Measurements from ENCODE around the gene RMND1.

The RMND1 gene

GRCh38 chr6:151374036-151374683, 77.8 kb downstream of the RMND1 start:
- ChIA-PET CTCF (interaction anchor here (0.7 to 1.5 kb wide), 2 partner anchors 361 to 1344 kb away, joined by 3 to 4 read pairs; no protein-coding TSS in a partner anchor), POLR2A (interaction anchor here (1.5 kb wide), 1 partner anchor 15 kb away, joined by 8 read pairs; no protein-coding TSS in a partner anchor)
- DNase-seq (ENCODE audit: extremely low spot score) = no peak
- TF ChIP-seq TARDBP (IDR thresholded peaks at IDR 0.05) = no peak
- TF ChIP-seq NFRKB (IDR thresholded peaks at IDR 0.05) = no peak
- no peak for TF ChIP-seq FOXM1 (IDR thresholded peaks at IDR 0.05; ENCODE audit: borderline replicate concordance)
- TF ChIP-seq ARNT (IDR thresholded peaks at IDR 0.05) = no peak
- TF ChIP-seq, protein P1, sequence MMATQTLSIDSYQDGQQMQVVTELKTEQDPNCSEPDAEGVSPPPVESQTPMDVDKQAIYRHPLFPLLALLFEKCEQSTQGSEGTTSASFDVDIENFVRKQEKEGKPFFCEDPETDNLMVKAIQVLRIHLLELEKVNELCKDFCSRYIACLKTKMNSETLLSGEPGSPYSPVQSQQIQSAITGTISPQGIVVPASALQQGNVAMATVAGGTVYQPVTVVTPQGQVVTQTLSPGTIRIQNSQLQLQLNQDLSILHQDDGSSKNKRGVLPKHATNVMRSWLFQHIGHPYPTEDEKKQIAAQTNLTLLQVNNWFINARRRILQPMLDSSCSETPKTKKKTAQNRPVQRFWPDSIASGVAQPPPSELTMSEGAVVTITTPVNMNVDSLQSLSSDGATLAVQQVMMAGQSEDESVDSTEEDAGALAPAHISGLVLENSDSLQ (IDR thresholded peaks at IDR 0.05) = no peak
- TF ChIP-seq SUZ12 (IDR thresholded peaks at IDR 0.05) = no peak
- no peak for TF ChIP-seq L3MBTL2 (conservative IDR thresholded peaks at IDR 0.05)
- TF ChIP-seq LEF1 (IDR thresholded peaks at IDR 0.05; ENCODE audit: borderline replicate concordance) = no peak
- TF ChIP-seq SP1 (IDR thresholded peaks at IDR 0.05) = no peak
- no peak for TF ChIP-seq CTBP1 (IDR thresholded peaks at IDR 0.05; ENCODE audit: borderline replicate concordance)
- no peak; the same call in 1 of the 2 replicates for TF ChIP-seq ELF4 (IDR thresholded peaks at IDR 0.05)
- TF ChIP-seq BHLHE40 (IDR thresholded peaks at IDR 0.05; ENCODE audit: borderline replicate concordance) = no peak
- no peak for TF ChIP-seq ZNF384 (IDR thresholded peaks at IDR 0.05)
- TF ChIP-seq HDGF (IDR thresholded peaks at IDR 0.05; ENCODE audit: borderline replicate concordance) = no peak
- no peak for TF ChIP-seq FOXK2 (IDR thresholded peaks at IDR 0.05)
- TF ChIP-seq FOXA1 (IDR thresholded peaks at IDR 0.05) = no peak

DNA sequence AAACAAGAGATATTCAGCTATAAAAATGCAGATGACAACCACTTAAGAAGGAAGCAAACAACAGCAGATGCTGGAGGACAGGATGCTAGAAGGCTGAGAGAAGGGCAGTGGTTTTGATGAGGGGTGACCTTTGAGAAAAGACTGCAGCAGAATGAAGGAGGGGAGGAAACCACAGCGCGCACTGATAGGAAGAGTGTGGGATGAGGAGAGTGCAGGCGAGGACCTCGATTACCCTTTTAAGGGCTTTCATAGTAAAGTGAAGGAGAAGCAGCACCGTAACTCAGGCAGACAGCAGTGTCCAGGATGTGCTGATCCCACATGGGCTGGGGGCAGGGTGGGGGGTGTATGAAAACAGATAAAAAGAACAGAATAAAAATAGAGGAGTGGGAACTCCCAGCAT, 79.8 kb downstream of the RMND1 start:
- ChIA-PET CTCF (no interaction called here), POLR2A (no interaction called here)
- no peak for DNase-seq (ENCODE audit: extremely low spot score)
- TF ChIP-seq FOXM1 (IDR thresholded peaks at IDR 0.05; ENCODE audit: borderline replicate concordance) (no peak), NFRKB (IDR thresholded peaks at IDR 0.05) (no peak), FOXK2 (IDR thresholded peaks at IDR 0.05) (no peak), HDGF (IDR thresholded peaks at IDR 0.05; ENCODE audit: borderline replicate concordance) (no peak), TARDBP (IDR thresholded peaks at IDR 0.05) (no peak), BHLHE40 (IDR thresholded peaks at IDR 0.05; ENCODE audit: borderline replicate concordance) (no peak), FOXA1 (IDR thresholded peaks at IDR 0.05) (no peak), ZNF384 (IDR thresholded peaks at IDR 0.05) (no peak), ARNT (IDR thresholded peaks at IDR 0.05) (no peak), SP1 (IDR thresholded peaks at IDR 0.05) (no peak), L3MBTL2 (conservative IDR thresholded peaks at IDR 0.05) (no peak), LEF1 (IDR thresholded peaks at IDR 0.05; ENCODE audit: borderline replicate concordance) (no peak)

- ChIA-PET CTCF (interaction anchor here (0.5 to 0.7 kb wide), 2 partner anchors 14 to 67 kb away, joined by 3 read pairs; no protein-coding TSS in a partner anchor), POLR2A (no interaction called here)
- DNase-seq (ENCODE audit: extremely low spot score) = no peak
- TF ChIP-seq SUZ12 (IDR thresholded peaks at IDR 0.05) (no peak), ARNT (IDR thresholded peaks at IDR 0.05) (no peak), BHLHE40 (IDR thresholded peaks at IDR 0.05; ENCODE audit: borderline replicate concordance) (no peak), ELF4 (IDR thresholded peaks at IDR 0.05) (no peak), CTBP1 (IDR thresholded peaks at IDR 0.05; ENCODE audit: borderline replicate concordance) (no peak), L3MBTL2 (conservative IDR thresholded peaks at IDR 0.05) (no peak), NFRKB (IDR thresholded peaks at IDR 0.05) (no peak), SP1 (IDR thresholded peaks at IDR 0.05) (no peak)
- TF ChIP-seq, protein P1 (IDR thresholded peaks at IDR 0.05) = no peak
Measured at GRCh38 chr6:151370509-151371078, 81.3 kb downstream of the RMND1 start.

DNA sequence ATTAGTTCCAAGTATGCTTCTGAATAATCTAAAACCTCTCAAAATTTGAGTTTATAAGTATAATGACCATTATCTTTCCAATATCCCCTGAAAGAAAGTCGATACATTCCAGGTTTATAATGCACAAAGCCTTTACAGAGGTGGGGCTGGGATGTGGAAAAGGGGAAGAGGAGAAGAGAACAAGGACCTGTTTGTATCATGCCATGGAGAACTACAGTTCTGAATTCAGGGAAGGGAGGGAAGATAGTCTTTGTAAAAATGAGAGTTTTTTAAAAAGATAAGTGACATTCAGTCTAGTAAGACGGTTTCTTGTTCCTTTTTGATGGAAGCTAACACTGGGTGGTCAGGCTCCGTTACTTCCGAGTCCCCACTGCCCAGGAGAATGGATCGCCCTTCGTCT, 86.7 kb downstream of the RMND1 start:
- POLR2A ChIA-PET = no interaction called here
- CTCF ChIA-PET = interaction anchor here (0.6 to 0.7 kb wide), 2 partner anchors 10 to 336 kb away, joined by 3 to 4 read pairs; no protein-coding TSS in a partner anchor
- TF ChIP-seq FOXM1 (IDR thresholded peaks at IDR 0.05; ENCODE audit: borderline replicate concordance) (no peak), SUZ12 (IDR thresholded peaks at IDR 0.05) (no peak), ARNT (IDR thresholded peaks at IDR 0.05) (no peak), FOXK2 (IDR thresholded peaks at IDR 0.05) (no peak), SP1 (IDR thresholded peaks at IDR 0.05) (no peak), ZNF384 (IDR thresholded peaks at IDR 0.05) (no peak), TARDBP (IDR thresholded peaks at IDR 0.05) (no peak), LEF1 (IDR thresholded peaks at IDR 0.05; ENCODE audit: borderline replicate concordance) (no peak), NFRKB (IDR thresholded peaks at IDR 0.05) (no peak)
- TF ChIP-seq, protein P1 (IDR thresholded peaks at IDR 0.05) = no peak
- DNase-seq (ENCODE audit: extremely low spot score) = no peak

DNA sequence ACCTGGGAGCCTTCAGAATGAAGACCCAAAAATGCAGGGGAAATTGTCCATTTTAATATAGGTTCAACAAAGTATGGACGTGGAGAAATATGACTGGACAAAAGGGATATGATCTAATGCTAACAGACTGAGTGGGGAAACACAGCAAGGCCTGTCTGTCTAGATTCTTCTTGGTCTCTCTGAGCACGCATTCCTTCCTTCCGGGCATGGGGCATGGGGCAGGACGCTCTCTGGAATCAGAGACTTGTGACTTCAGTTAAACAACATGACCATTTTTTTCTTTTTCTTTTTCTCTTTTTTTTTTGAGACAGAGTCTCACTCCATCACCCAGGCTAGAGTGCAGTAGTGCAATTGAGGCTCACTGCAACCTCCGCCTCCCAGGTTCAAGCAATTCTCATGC, 92.4 kb downstream of the RMND1 start:
- POLR2A ChIA-PET = no interaction called here
- CTCF ChIA-PET = interaction anchor here (0.6 kb wide), 1 partner anchor 406 kb away, joined by 3 read pairs; no protein-coding TSS in a partner anchor
- TF ChIP-seq HDGF (IDR thresholded peaks at IDR 0.05; ENCODE audit: borderline replicate concordance) (no peak), SUZ12 (IDR thresholded peaks at IDR 0.05) (no peak), CTBP1 (IDR thresholded peaks at IDR 0.05; ENCODE audit: borderline replicate concordance) (no peak), NFRKB (IDR thresholded peaks at IDR 0.05) (no peak), FOXK2 (IDR thresholded peaks at IDR 0.05) (no peak), FOXM1 (IDR thresholded peaks at IDR 0.05; ENCODE audit: borderline replicate concordance) (no peak), ELF4 (IDR thresholded peaks at IDR 0.05) (no peak)
- TF ChIP-seq, protein P1 (IDR thresholded peaks at IDR 0.05) = no peak
- no peak for DNase-seq (ENCODE audit: extremely low spot score)
